GM18858 (cell line): ENCODE measurements around the gene TAS2R39.
"Not testable (repeated sequence)": the region's sequence is repeated elsewhere in the genome, so short reads cannot be mapped to it uniquely, and the experiment has no call there.

Experiments used
- ATAC-seq: cut with Tn5 transposase; IDR thresholded peaks from one replicate; pipeline ENCODE4 v1.9.1; 2021; ENCODE audit not compliant: unreplicated experiment

Gene TAS2R39

GRCh38 chr7:143183024-143183423 lies at the start of gene TAS2R39:
TSS of gene TAS2R39 (plus strand) at chr7:143183419. CDS start at chr7:143183419, 0 bp downstream.
- ATAC-seq: no peak

- no peak for ATAC-seq
These were observed 36.1 kb upstream of the TAS2R39 start for GRCh38 chr7:143147070-143147469.

DNA sequence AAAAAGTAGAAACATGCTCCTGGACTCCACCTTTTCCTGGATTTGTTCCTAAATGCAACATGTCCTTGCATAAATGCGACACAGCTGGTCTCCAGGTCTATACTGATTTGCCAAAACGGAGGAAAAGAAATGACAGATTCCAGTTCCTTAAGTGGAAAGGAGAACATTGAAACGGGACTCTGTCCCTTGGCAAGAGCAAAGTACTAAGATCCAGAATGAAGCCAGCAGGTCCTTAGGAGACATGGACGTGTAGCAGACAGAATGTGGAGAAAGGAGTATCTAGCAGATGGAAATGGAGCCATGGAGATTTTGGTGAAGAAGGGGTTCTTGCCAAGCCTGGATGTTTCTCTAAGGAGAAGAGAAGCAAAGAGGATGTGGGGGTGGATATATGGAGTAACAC lies 35.2 kb upstream of the TAS2R39 start:
- ATAC-seq: no peak

DNA sequence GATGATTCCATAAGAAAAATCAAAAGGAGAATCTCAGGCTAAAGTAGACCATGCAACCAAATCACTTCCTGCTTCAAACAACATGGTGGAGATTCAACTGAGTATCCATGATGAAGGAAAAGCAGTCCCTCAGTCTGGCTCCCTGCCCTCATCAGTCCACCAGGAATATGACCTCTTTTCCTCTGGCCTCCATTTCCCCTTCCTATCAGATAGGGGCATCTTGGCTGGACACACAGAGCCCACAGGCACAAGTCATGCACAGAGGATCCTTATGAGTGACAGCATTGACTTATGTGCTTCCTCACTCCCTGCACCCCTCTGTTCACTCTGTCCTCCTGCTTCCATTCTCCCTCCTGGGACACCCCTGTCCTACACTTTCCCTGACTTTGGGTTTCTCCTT lies 34.6 kb upstream of the TAS2R39 start:
- ATAC-seq: no peak

DNA sequence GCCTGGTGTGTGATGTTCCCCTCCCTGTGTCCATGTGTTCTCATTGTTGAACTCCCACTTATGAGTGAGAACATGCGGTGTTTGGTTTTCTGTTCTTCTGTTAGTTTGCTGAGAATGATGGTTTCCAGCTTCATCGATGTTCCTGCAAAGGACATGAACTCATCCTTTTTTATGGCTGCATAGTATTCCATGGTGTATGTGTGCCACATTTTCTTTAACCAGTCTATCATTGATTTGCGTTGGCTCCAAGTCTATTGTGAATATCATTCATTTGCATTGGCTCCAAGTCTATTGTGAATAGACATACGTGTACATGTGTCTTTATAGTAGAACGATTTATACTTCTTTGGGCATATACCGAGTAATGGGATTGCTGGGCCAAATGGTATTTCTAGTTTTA lies 32.5 kb upstream of the TAS2R39 start:
- not testable (repeated sequence) for ATAC-seq

GRCh38 chr7:143158617-143159016 lies 24.6 kb upstream of the TAS2R39 start:
- ATAC-seq: not testable (repeated sequence)

DNA sequence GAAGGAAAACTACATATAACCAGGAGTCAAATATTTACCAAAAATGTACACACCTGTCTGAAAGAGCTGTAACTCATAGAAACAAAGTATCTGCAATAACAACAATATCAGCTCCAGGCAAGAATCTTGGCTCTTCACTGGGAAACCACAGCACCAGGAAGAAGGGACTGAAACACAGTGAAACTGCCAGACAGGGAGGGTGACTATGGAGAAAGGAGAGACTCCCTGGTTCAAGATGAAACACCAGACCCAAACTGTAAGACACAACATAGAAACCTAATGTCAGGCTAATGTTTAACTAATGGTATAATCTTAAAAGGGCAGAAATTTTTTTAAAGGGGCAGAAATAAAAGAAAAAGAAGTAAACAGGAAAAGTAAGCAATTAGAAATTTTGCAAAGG lies 11.5 kb upstream of the TAS2R39 start:
- ATAC-seq: no peak

DNA sequence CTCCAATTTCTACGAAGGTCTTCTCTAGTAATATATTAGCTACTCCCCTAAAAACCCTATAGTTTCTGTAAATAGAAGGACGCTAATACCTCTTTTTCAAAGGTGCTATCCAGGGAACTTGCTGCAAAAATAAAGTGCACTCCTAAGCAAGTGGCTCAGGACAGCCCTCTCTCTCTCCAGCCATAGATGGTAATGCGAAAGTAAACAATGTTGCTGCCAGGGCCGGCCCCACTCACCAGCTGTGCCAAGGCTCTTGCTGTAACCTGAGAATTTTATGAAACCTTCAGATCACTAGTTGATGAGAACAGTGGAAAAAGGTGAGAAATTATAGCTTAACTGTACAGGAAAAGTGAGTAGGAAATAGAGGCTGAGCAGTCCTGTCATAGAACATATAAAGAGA lies 10.9 kb upstream of the TAS2R39 start:
- no peak for ATAC-seq

DNA sequence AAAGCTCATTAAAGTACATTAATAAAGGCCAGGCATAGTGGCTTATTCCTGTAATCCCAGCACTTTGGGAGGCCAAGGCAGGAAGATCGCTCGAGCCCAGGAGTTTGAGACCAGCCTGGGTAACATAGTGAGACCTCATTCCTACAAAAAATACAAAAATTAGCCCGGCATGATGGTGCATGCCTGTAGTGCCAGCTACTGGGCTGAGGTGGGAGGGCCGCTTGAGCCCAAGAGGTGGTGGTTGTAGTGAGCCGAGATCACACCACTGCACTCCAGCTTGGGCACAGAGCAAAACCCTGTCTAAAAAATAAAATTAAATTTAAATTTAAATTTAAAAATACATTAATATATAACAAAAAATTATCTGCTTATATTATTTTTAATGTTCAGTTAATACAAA lies 7.1 kb upstream of the TAS2R39 start:
- ATAC-seq: no peak

DNA sequence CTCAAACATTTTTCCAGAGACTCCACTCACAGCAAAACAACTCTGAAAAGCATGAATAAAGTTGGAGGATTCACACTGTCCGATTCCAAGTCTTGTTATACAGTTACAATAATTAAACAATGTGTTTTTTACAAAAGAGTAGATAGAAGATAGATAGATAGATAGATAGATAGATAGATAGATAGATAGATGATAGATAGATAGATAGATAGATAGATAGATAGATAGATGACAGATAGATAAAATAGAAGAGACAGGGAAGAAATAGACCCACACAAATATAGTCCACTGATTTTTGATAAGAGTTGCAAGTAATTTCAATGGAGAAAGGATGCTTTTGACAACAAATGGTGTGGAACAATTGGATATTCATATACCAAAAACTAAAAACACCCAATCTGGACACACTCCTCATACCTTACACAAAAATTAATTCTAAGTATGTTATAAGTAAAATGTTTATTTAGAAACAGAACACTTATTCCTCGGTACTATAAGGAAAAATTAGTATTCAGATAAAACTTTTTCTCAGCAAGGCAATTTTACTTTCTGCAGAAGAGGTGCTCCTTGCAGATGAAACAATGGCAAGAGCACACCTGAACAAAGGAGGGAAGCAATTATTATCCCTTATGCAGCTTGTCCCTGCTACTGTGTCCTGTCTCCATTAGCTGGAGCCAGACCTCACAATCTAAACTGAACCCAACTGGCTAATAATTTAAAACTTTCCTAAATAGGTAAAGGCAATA lies 5.7 kb upstream of the TAS2R39 start:
- ATAC-seq: no peak

GRCh38 chr7:143180771-143181170 lies 2.4 kb upstream of the TAS2R39 start:
- ATAC-seq: not testable (repeated sequence)

GRCh38 chr7:143181349-143181748 lies 1.9 kb upstream of the TAS2R39 start:
- no peak for ATAC-seq

GRCh38 chr7:143185551-143185950 lies 2.3 kb downstream of the TAS2R39 start:
- no peak for ATAC-seq

DNA sequence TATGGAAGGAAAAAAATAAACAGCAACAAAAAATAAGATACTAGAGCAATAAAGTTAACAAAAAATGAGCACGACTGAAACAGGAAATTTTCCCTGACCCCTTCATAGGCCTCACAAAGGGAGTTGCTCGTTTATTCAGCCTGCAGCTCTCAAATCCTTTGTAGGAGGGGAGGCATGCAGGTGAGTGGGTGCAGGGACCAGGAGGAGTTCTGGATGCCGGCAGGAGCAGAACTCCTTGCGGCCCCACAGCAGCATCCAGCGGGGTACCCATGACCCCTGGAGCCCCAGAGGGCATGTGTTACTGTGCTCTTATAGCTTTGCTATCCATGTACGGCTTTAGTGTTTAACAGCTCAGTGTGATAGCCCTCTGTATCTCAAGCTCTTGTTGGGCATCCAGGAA lies 5.8 kb downstream of the TAS2R39 start:
- no peak for ATAC-seq

- no peak for ATAC-seq
These were observed 10.7 kb downstream of the TAS2R39 start for GRCh38 chr7:143193880-143194279.

GRCh38 chr7:143199040-143199439 lies 15.8 kb downstream of the TAS2R39 start:
- ATAC-seq: peak; percentile 60

DNA sequence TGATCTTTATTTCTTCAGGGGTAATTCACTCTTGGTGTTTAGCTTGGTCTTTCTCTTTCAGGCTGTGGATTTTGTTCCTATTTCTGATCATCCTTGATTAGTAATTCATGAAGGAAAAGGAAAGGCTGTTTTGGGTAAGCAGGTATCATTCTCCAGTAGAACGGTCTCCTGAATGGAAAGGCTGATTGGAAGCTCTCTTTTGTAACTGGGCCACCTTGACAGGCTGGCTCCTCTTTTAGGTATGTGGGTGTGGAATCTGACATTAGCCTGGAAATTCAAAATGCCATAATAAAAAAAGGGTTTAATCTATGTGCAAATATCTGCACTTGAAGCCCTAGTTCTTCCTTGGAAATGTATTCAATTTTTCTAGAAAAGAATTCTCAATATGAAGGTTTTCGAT lies 18.9 kb downstream of the TAS2R39 start:
- no peak for ATAC-seq

DNA sequence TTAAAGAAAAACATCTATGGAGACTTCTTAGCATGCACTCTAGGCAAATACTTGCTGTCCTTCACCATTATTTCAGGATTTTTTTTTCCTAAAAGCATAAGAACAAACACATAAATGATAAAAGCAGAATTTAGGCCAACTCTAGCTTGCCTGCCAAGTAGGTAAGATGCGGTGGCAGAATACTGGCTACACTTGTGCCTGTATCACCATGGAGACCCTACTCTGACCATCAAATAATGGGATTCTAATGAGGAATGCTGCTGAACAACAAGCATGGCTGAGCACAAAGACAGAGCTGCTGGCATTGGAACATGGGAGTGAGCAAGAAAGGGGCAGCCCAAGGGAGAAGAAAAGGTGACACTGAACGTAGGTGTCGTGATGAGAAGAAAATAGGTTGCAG lies 20.2 kb downstream of the TAS2R39 start:
- ATAC-seq: no peak

DNA sequence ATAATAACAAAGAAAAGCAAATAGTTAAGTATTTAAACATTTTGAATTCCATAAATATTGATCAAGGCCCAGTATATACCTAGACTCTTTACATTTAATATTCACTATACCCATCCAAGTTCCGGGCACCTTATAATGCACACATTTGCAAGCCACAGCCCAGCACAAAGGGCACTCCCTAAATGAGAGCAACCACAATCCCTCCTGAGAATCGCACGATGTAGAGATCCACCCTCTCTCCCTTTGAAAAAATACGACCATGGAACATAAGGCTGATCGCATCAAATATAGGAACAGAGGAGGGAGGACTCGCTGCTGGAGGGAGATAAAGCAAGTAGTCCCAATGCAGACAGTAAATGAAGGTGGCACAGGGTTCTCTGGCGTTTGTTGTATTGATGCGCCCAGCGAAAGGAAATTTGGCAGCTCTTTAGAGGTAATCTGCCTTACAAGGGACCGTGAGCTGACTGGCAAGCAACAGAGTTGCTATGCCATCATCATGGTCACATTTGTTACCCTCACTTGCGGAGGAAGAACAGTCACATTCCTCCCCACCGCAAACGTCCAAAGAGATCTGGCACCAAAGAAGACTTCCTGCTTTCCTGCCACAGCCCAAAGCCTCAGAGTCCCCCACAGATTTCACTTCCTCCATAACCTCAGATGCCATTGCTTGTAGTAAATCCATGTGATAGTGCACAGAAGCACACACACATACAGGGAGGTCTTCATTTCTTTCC lies 22.5 kb downstream of the TAS2R39 start:
- peak; percentile 89 for ATAC-seq

GRCh38 chr7:143210541-143210940 lies 27.3 kb downstream of the TAS2R39 start:
- ATAC-seq: no peak

GRCh38 chr7:143213478-143213877 lies 30.3 kb downstream of the TAS2R39 start:
- not testable (repeated sequence) for ATAC-seq
